HEK293 (cell line): Measurements from ENCODE around the gene HERPUD2.

ENCODE experiments used
- CTCF ChIA-PET: fragments of 350-600 bp; formaldehyde crosslinking; extraction: SDS; loops from one replicate; lab custom pipeline; 2021; ENCODE audit warnings: antibody characterized with exemption; lab: Yijun Ruan, JAX
- POLR2A ChIA-PET: fragments of 300-600 bp; formaldehyde crosslinking; extraction: SDS; loops from one replicate; lab custom pipeline; 2020; ENCODE audit warnings: antibody characterized with exemption, inconsistent platforms; lab: Yijun Ruan, JAX
- H3K27ac ChIP-seq: fragments of 200-500 bp; sonication (Bioruptor generic); 2 replicates; pipeline ENCODE4 v1.5.1; 2014; ENCODE audit warnings: low read depth, low read length, control low read depth, inconsistent platforms; ENCODE audit errors: extremely low read depth
- H3K36me3 ChIP-seq, 2 experiments: fragments of 200-500 bp in 1 of 2; sonication (Bioruptor generic) in 1 of 2; 1 replicate in 1 of 2; 2 replicates in 1 of 2; pipeline ENCODE4 v1.5.1; 2014 to 2017; ENCODE audit warnings: inconsistent platforms in 2 of 2, low read length in 2 of 2; ENCODE audit not compliant: control insufficient read depth in 2 of 2, insufficient read depth in 1 of 2
- H3K4me1 ChIP-seq: fragments of 200-500 bp; sonication (Bioruptor generic); 2 replicates; pipeline ENCODE4 v1.5.1; 2014; ENCODE audit warnings: mild to moderate bottlenecking, low read length, inconsistent platforms; ENCODE audit not compliant: control insufficient read depth, insufficient read depth
- H3K4me3 ChIP-seq: 2 replicates; pipeline ENCODE4 v1.5.1; 2011; ENCODE audit warnings: low read depth, mild to moderate bottlenecking, control low read depth, low read length, moderate library complexity
- H3K9me3 ChIP-seq: fragments of 200-500 bp; sonication (Bioruptor generic); 2 replicates; pipeline ENCODE4 v1.5.1; 2014; ENCODE audit warnings: low read depth, low read length, inconsistent platforms; ENCODE audit not compliant: control insufficient read depth, insufficient read depth
- ATF2 ChIP-seq: fragments of 450-650 bp; formaldehyde crosslinking; IDR thresholded peaks from 2 replicates; pipeline ENCODE4 v1.5.1; 2016; ENCODE audit warnings: missing biosample characterization, missing genetic modification characterization, low read depth
- GLI2 ChIP-seq: fragments of 450-650 bp; formaldehyde crosslinking; IDR thresholded peaks from 2 replicates; pipeline ENCODE4; 2017; ENCODE audit warnings: missing biosample characterization, missing genetic modification characterization, low read depth, borderline replicate concordance
- KLF17 ChIP-seq: fragments of 450-650 bp; formaldehyde crosslinking; IDR thresholded peaks from 2 replicates; pipeline ENCODE4 v1.5.1; 2016; ENCODE audit warnings: missing biosample characterization, missing genetic modification characterization
- OSR2 ChIP-seq: fragments of 450-650 bp; formaldehyde crosslinking; IDR thresholded peaks from 2 replicates; pipeline ENCODE4 v1.5.1; 2016; ENCODE audit warnings: missing biosample characterization, missing genetic modification characterization
- PRDM6 ChIP-seq: fragments of 450-650 bp; formaldehyde crosslinking; IDR thresholded peaks from 2 replicates; pipeline ENCODE4 v1.5.1; 2017; ENCODE audit warnings: missing biosample characterization, missing genetic modification characterization
- YY2 ChIP-seq: fragments of 450-650 bp; formaldehyde crosslinking; IDR thresholded peaks from 2 replicates; pipeline ENCODE4 v1.5.1; 2016; ENCODE audit warnings: missing biosample characterization, missing genetic modification characterization
- ZBTB11 ChIP-seq: fragments of 450-650 bp; formaldehyde crosslinking; conservative IDR thresholded peaks from 2 replicates; pipeline ENCODE4 v1.5.1; 2016; ENCODE audit warnings: low read depth, missing biosample characterization, missing genetic modification characterization
- ZBTB49 ChIP-seq: fragments of 450-650 bp; formaldehyde crosslinking; IDR thresholded peaks from 2 replicates; pipeline ENCODE4 v1.5.1; 2016; ENCODE audit warnings: missing biosample characterization, missing genetic modification characterization, low read depth
- ZNF132 ChIP-seq: fragments of 450-650 bp; formaldehyde crosslinking; IDR thresholded peaks from 2 replicates; pipeline ENCODE4 v1.5.1; 2017; ENCODE audit warnings: missing biosample characterization, missing genetic modification characterization, borderline replicate concordance
- ZNF155 ChIP-seq: fragments of 450-650 bp; formaldehyde crosslinking; IDR thresholded peaks from 2 replicates; pipeline ENCODE4 v1.5.1; 2016; ENCODE audit warnings: missing biosample characterization, missing genetic modification characterization
- ZNF221 ChIP-seq: fragments of 450-650 bp; formaldehyde crosslinking; IDR thresholded peaks from 2 replicates; pipeline ENCODE4 v1.5.1; 2017; ENCODE audit warnings: missing biosample characterization, missing genetic modification characterization, borderline replicate concordance
- ZNF223 ChIP-seq: fragments of 450-650 bp; formaldehyde crosslinking; IDR thresholded peaks from 2 replicates; pipeline ENCODE4 v1.5.1; 2016; ENCODE audit warnings: missing biosample characterization, missing genetic modification characterization
- ZNF311 ChIP-seq: fragments of 450-650 bp; formaldehyde crosslinking; IDR thresholded peaks from 2 replicates; pipeline ENCODE4 v1.5.1; 2017; ENCODE audit warnings: missing biosample characterization, missing genetic modification characterization, borderline replicate concordance
- ZNF341 ChIP-seq: fragments of 450-650 bp; formaldehyde crosslinking; IDR thresholded peaks from 2 replicates; pipeline ENCODE4; 2016; ENCODE audit warnings: low read depth, missing biosample characterization, missing genetic modification characterization
- ZNF362 ChIP-seq: fragments of 450-650 bp; formaldehyde crosslinking; IDR thresholded peaks from 2 replicates; pipeline ENCODE4 v1.5.1; 2016; ENCODE audit warnings: missing biosample characterization, missing genetic modification characterization
- ZNF423 ChIP-seq: fragments of 450-650 bp; formaldehyde crosslinking; IDR thresholded peaks from 2 replicates; pipeline ENCODE4 v1.5.1; 2016; ENCODE audit warnings: missing biosample characterization, missing genetic modification characterization
- ZNF501 ChIP-seq: fragments of 450-650 bp; formaldehyde crosslinking; IDR thresholded peaks from 2 replicates; pipeline ENCODE4 v1.5.1; 2016; ENCODE audit warnings: missing biosample characterization, missing genetic modification characterization
- ZNF529 ChIP-seq: fragments of 450-650 bp; formaldehyde crosslinking; IDR thresholded peaks from 2 replicates; pipeline ENCODE4 v1.5.1; 2017; ENCODE audit warnings: missing genetic modification characterization, missing biosample characterization; ENCODE audit not compliant: insufficient replicate concordance
- ZNF621 ChIP-seq: fragments of 450-650 bp; formaldehyde crosslinking; IDR thresholded peaks from 2 replicates; pipeline ENCODE4 v1.5.1; 2017; ENCODE audit warnings: missing biosample characterization, missing genetic modification characterization
- ZNF791 ChIP-seq: fragments of 450-650 bp; formaldehyde crosslinking; IDR thresholded peaks from 2 replicates; pipeline ENCODE4 v1.5.1; 2016; ENCODE audit warnings: missing biosample characterization, missing genetic modification characterization

HERPUD2 gene

GRCh38 chr7:35721288-35721687 is 26.4 kb upstream of the HERPUD2 start (continued):
- TF ChIP-seq KLF17 (tag by site-specific recombination), result no peak
- TF ChIP-seq ZNF341 (tag by site-specific recombination), result no peak
- no peak for TF ChIP-seq ZNF311 (tag by site-specific recombination)
- no peak for TF ChIP-seq ZNF529 (tag by site-specific recombination)
- no peak for TF ChIP-seq OSR2 (tag by site-specific recombination)
- no peak for TF ChIP-seq ZBTB49 (tag by site-specific recombination)
- TF ChIP-seq ZNF362 (tag by site-specific recombination), result no peak
- no peak for TF ChIP-seq ZNF501 (tag by site-specific recombination)
- TF ChIP-seq ZNF221 (tag by site-specific recombination), result no peak
- TF ChIP-seq YY2 (tag by site-specific recombination), result no peak
- no peak for TF ChIP-seq ZNF423

GRCh38 chr7:35720849-35721248 is 25.9 kb upstream of the HERPUD2 start:
- TF ChIP-seq ZNF621 (tag by site-specific recombination) (no peak), PRDM6 (tag by site-specific recombination) (no peak), ZNF223 (tag by site-specific recombination) (no peak), ZNF791 (no peak), ATF2 (tag by site-specific recombination) (no peak), ZNF155 (tag by site-specific recombination) (no peak), GLI2 (tag by site-specific recombination) (no peak), ZNF132 (tag by site-specific recombination) (no peak), ZBTB11 (tag by site-specific recombination) (no peak)
- Histone ChIP-seq H3K9me3 (no peaks in the 10 kb centered on the region), H3K4me1 (peaks cover 12% of the 10 kb centered on the region), H3K27ac (no peak overlapping the region), H3K4me3 (no peak overlapping the region), H3K36me3 (no peaks in the 10 kb centered on the region)
- ChIA-PET CTCF (no interaction called here), POLR2A (no interaction called here)
